Gastrocnemius medialis (tissue), 4 donors: ENCODE data around the gene RAB6B. TPM values are rescaled to one million over a fixed set of nuclear protein-coding genes. Genes with fewer than 3 reads are reported as not detected.

Experiments
- ATAC-seq, 2 donors: fragments of 150-250 bp; one replicate each; pipeline ENCODE4 v1.9.1; 2016
- DNase-seq, 2 donors: peaks; one replicate each; pipeline ENCODE4 v3.0.0-alpha.2; 2019
- H3K27ac ChIP-seq, 4 donors: fragments of 200-600 bp; sonication (generic); 1 replicate in 1 of 4; 2 replicates in 3 of 4; pipeline ENCODE4 v1.5.1; 2016 to 2018; ENCODE audit warnings: mild to moderate bottlenecking in 2 of 4, moderate library complexity in 1 of 4
- H3K27me3 ChIP-seq, 3 donors: fragments of 200-600 bp; sonication (generic) in 2 of 3; 1 replicate in 1 of 3; 2 replicates in 2 of 3; pipeline versions ENCODE4 v1.5.1 to v1.6.0; 2016 to 2019; ENCODE audit warnings: mild to moderate bottlenecking in 1 of 3, moderate library complexity in 1 of 3
- H3K36me3 ChIP-seq, 2 donors: fragments of 200-600 bp; sonication (generic) in 1 of 2; one replicate each; pipeline ENCODE4 v1.5.1; 2017 to 2018
- H3K4me1 ChIP-seq, 2 donors: fragments of 200-600 bp; sonication (generic) in 1 of 2; one replicate each; pipeline ENCODE4 v1.5.1; 2016 to 2017; ENCODE audit warnings: mild to moderate bottlenecking in 2 of 2
- H3K4me3 ChIP-seq, 4 donors: fragments of 200-600 bp; sonication (generic) in 3 of 4; 1 replicate in 1 of 4; 2 replicates in 3 of 4; pipeline ENCODE4 v1.5.1; 2016 to 2019; ENCODE audit warnings: mild to moderate bottlenecking in 2 of 4
- H3K9me3 ChIP-seq, 3 donors: fragments of 200-600 bp; sonication (generic) in 2 of 3; 1 replicate in 1 of 3; 2 replicates in 2 of 3; pipeline ENCODE4 v1.5.1; 2016 to 2019
- CTCF ChIP-seq, 5 experiments: fragments of 450-650 bp in 3 of 5; fragments of 200-600 bp in 2 of 5; sonication (generic) in 2 of 5; IDR thresholded peaks in 4 of 5; conservative IDR thresholded peaks in 1 of 5; 1 replicate in 4 of 5; 2 replicates in 1 of 5; pipeline ENCODE4 v1.5.1; 2016 to 2019; ENCODE audit warnings: antibody characterized with exemption in 5 of 5, mild to moderate bottlenecking in 3 of 5, moderate library complexity in 3 of 5
- POLR2A ChIP-seq, 2 donors: fragments of 450-650 bp; IDR thresholded peaks; one replicate each; pipeline ENCODE4 v1.6.1; 2017; ENCODE audit warnings: antibody characterized with exemption in 2 of 2, mild to moderate bottlenecking in 2 of 2, moderate library complexity in 2 of 2
- in situ Hi-C, 4 donors: fragments of 200-750 bp; cut with MboI; loops; one replicate each; pipeline versions ENCODE4 v1.15.0 to v1.8.0; 2017; ENCODE audit warnings: low sequenced_read_pairs in 4 of 4
- intact Hi-C: fragments of 100-400 bp; cut with DNase I; formaldehyde crosslinking; loops from one replicate; pipeline ENCODE4 v1.15.1; 2023; ENCODE audit warnings: low total_unique reads
- total RNA-seq, 4 donors: library from RNA; depleted of rRNA; stranded (reverse); fragments of >200 nt; gene quantifications; one replicate each; pipeline versions ENCODE4 v1.1.0 to v1.2.3, GENCODE V29; 2016

The RAB6B gene
- total RNA-seq, 4 donors from 2014 or later = 0.31 to 1.1 (median 0.72) TPM

GRCh38 chr3:133833267-133833666, 62.4 kb downstream of the RAB6B start:
- intact Hi-C loops = no loop called here
- no peak for DNase-seq
- no peaks in the 10 kb centered on the region for H3K27me3 ChIP-seq
- H3K4me3 ChIP-seq = no peak overlapping the region
- H3K36me3 ChIP-seq = no peaks in the 10 kb centered on the region
- TF ChIP-seq POLR2A (IDR thresholded peaks at IDR 0.05) (no peak), CTCF (IDR thresholded peaks at IDR 0.05 in 4 of 5, conservative IDR thresholded peaks at IDR 0.05 in 1 of 5) (no peak)
- in situ Hi-C loops = no loop called here
- ATAC-seq = no peak
- no peaks in the 10 kb centered on the region for H3K9me3 ChIP-seq
- H3K27ac ChIP-seq = no peak overlapping the region
- H3K4me1 ChIP-seq = no peaks in the 10 kb centered on the region

GRCh38 chr3:133832802-133833144, 62.9 kb downstream of the RAB6B start:
- intact Hi-C loops = no loop called here

GRCh38 chr3:133831966-133832801, 63.5 kb downstream of the RAB6B start:
- in situ Hi-C loops = no loop called here
- DNase-seq (no peak), ATAC-seq (no peak)
- Histone ChIP-seq H3K27ac (no peak overlapping the region), H3K9me3 (no peaks in the 10 kb centered on the region), H3K4me1 (no peaks in the 10 kb centered on the region), H3K36me3 (no peaks in the 10 kb centered on the region), H3K4me3 (no peak overlapping the region), H3K27me3 (no peaks in the 10 kb centered on the region)
- TF ChIP-seq POLR2A (IDR thresholded peaks at IDR 0.05) (no peak), CTCF (IDR thresholded peaks at IDR 0.05 in 4 of 5, conservative IDR thresholded peaks at IDR 0.05 in 1 of 5) (no peak)
- intact Hi-C loops = no loop called here

More at GRCh38 chr3:133832802-133833144, 62.9 kb downstream of the RAB6B start:
- Histone ChIP-seq H3K36me3 (no peaks in the 10 kb centered on the region), H3K9me3 (no peaks in the 10 kb centered on the region), H3K27ac (no peak overlapping the region), H3K4me1 (no peaks in the 10 kb centered on the region), H3K4me3 (no peak overlapping the region), H3K27me3 (no peaks in the 10 kb centered on the region)
- in situ Hi-C loops = no loop called here
- ATAC-seq = no peak
- DNase-seq = no peak
- no peak for TF ChIP-seq POLR2A (IDR thresholded peaks at IDR 0.05)
- TF ChIP-seq CTCF (IDR thresholded peaks at IDR 0.05 in 4 of 5, conservative IDR thresholded peaks at IDR 0.05 in 1 of 5) = no peak

GRCh38 chr3:133830071-133830470, 65.6 kb downstream of the RAB6B start:
- DNase-seq = no peak
- intact Hi-C loops (no loop called here), in situ Hi-C loops (no loop called here)
- Histone ChIP-seq H3K36me3 (peaks cover 0 to 5% of the 10 kb centered on the region in 2 donors), H3K27me3 (no peaks in the 10 kb centered on the region), H3K9me3 (no peaks in the 10 kb centered on the region), H3K4me3 (no peak overlapping the region), H3K4me1 (no peaks in the 10 kb centered on the region), H3K27ac (no peak overlapping the region)
- ATAC-seq = no peak
- no peak for TF ChIP-seq CTCF (IDR thresholded peaks at IDR 0.05 in 4 of 5, conservative IDR thresholded peaks at IDR 0.05 in 1 of 5)
- TF ChIP-seq POLR2A (IDR thresholded peaks at IDR 0.05) = no peak
